HCT116 (cell line): Measurements from ENCODE around the gene RERG. TPM values are rescaled to one million over a fixed set of nuclear protein-coding genes. Genes with fewer than 3 reads are reported as not detected.

ENCODE experiments used
- ATAC-seq: fragments of 200-7000 bp; cut with Tn5 transposase; 2 replicates; pipeline ENCODE4 v1.9.1; 2020; ENCODE audit warnings: mild to moderate bottlenecking, moderate library complexity
- BruUV-seq: library from RNA; stranded (reverse); fragments of 400-500 nt; replicated peaks from 2 replicates; lab custom pipeline; 2021; lab: Mats Ljungman, UMichigan
- CTCF ChIA-PET: fragments of 300-600 bp; sonication (Branson Sonifier 250); formaldehyde crosslinking; loops from one replicate; lab custom pipeline; 2021; ENCODE audit warnings: antibody characterized with exemption; lab: Charles Lee
- POLR2A ChIA-PET: fragments of 300-600, 350-600 bp; sonication (Branson Sonifier 250); formaldehyde crosslinking; loops from one replicate; lab custom pipeline; 2021; ENCODE audit warnings: antibody characterized with exemption; lab: Charles Lee
- RAD21 ChIA-PET, 2 experiments: fragments of 300-600 bp; sonication (Branson Sonifier 250); formaldehyde crosslinking; loops; one replicate each; lab custom pipeline; 2023; ENCODE audit warnings: low total read pairs in 2 of 2; ENCODE audit not compliant: uncharacterized antibody in 2 of 2, unreplicated experiment in 2 of 2, low non-redundant PET in 1 of 2; lab: Charles Lee
- DNase-seq: peaks from one replicate; pipeline ENCODE4 v3.0.0-alpha.2; 2010; ENCODE audit warnings: low read depth, low spot score
- H2AFZ ChIP-seq: fragments of 200-600 bp; shearing (Covaris generic), sonication (generic); 2 replicates; pipeline ENCODE4 v1.6.1; 2017; ENCODE audit warnings: low read depth, mixed run types, mixed read lengths, antibody characterized with exemption, low read length; ENCODE audit not compliant: poor library complexity, severe bottlenecking
- H3K27ac ChIP-seq: 2 replicates; pipeline ENCODE4 v1.5.1; 2012; ENCODE audit warnings: low read depth, low read length
- H3K27me3 ChIP-seq: fragments of 200-600 bp; sonication (generic); 2 replicates; pipeline ENCODE4 v1.6.1; 2016; ENCODE audit warnings: mixed run types, low read length, mixed read lengths; ENCODE audit not compliant: insufficient read depth
- H3K36me3 ChIP-seq, 2 experiments: fragments of 200-500 bp in 1 of 2; fragments of 200-600 bp in 1 of 2; sonication (Bioruptor generic) in 1 of 2; sonication (generic) in 1 of 2; 2 replicates each; pipeline versions ENCODE4 v1.5.1 to v1.6.1; 2014 to 2016; ENCODE audit warnings: low read length in 2 of 2, inconsistent platforms in 1 of 2, mixed read lengths in 1 of 2, mixed run types in 1 of 2; ENCODE audit not compliant: insufficient read depth in 2 of 2, control insufficient read depth in 1 of 2
- H3K4me1 ChIP-seq, 2 experiments: fragments of 200-600 bp in 1 of 2; sonication (generic) in 1 of 2; 2 replicates each; pipeline versions ENCODE4 v1.5.1 to v1.6.1; 2012 to 2017; ENCODE audit warnings: low read length in 2 of 2, inconsistent platforms in 1 of 2, mild to moderate bottlenecking in 1 of 2, mixed read lengths in 1 of 2, mixed run types in 1 of 2, moderate library complexity in 1 of 2; ENCODE audit not compliant: insufficient read depth in 2 of 2, control insufficient read depth in 1 of 2
- H3K4me2 ChIP-seq: fragments of 200-600 bp; sonication (generic); 2 replicates; pipeline ENCODE4 v1.6.1; 2017; ENCODE audit warnings: mixed run types, low read length, mixed read lengths
- H3K4me3 ChIP-seq, 2 experiments: fragments of 200-600 bp in 1 of 2; sonication (generic) in 1 of 2; replicated peaks in 1 of 2; 2 replicates each; pipeline ENCODE4 v1.5.1; 2011 to 2016; ENCODE audit warnings: low read length in 2 of 2, control low read depth in 1 of 2, low read depth in 1 of 2, mild to moderate bottlenecking in 1 of 2, mixed read lengths in 1 of 2, mixed run types in 1 of 2
- H3K79me2 ChIP-seq: fragments of 200-600 bp; sonication (generic); 2 replicates; pipeline ENCODE4 v1.6.1; 2017; ENCODE audit warnings: mild to moderate bottlenecking, mixed run types, low read length, moderate library complexity, mixed read lengths; ENCODE audit not compliant: insufficient read depth
- H3K9ac ChIP-seq: fragments of 200-600 bp; sonication (generic); 2 replicates; pipeline ENCODE4 v1.6.1; 2016; ENCODE audit warnings: low read length, mixed read lengths
- H3K9me2 ChIP-seq: fragments of 200-600 bp; sonication (generic), shearing (Covaris generic); 2 replicates; pipeline ENCODE4 v1.6.1; 2017; ENCODE audit warnings: mixed run types, mild to moderate bottlenecking, moderate library complexity; ENCODE audit not compliant: insufficient read depth
- H3K9me3 ChIP-seq, 2 experiments: fragments of 200-500 bp in 1 of 2; fragments of 200-600 bp in 1 of 2; sonication (Bioruptor generic) in 1 of 2; sonication (generic) in 1 of 2; 2 replicates each; pipeline ENCODE4 v1.6.1; 2014 to 2017; ENCODE audit warnings: low read length in 2 of 2, mixed read lengths in 2 of 2, inconsistent platforms in 1 of 2, low read depth in 1 of 2, mild to moderate bottlenecking in 1 of 2, mixed run types in 1 of 2, moderate library complexity in 1 of 2; ENCODE audit not compliant: control insufficient read depth in 1 of 2, insufficient read depth in 1 of 2
- H4K20me1 ChIP-seq: fragments of 200-600 bp; sonication (generic), shearing (Covaris generic); 2 replicates; pipeline ENCODE4 v1.6.1; 2017; ENCODE audit warnings: mixed run types, mild to moderate bottlenecking, moderate library complexity; ENCODE audit not compliant: insufficient read depth
- CEBPB ChIP-seq: IDR thresholded peaks from 2 replicates; pipeline ENCODE4 v1.6.1; 2012; ENCODE audit warnings: low read depth
- ELF1 ChIP-seq: IDR thresholded peaks from 2 replicates; pipeline ENCODE4 v1.6.1; 2012; ENCODE audit warnings: low read depth, borderline replicate concordance
- EZH2 ChIP-seq: fragments of 200-600 bp; sonication (generic); IDR thresholded peaks from 2 replicates; pipeline ENCODE4 v1.6.1; 2017; ENCODE audit warnings: antibody characterized with exemption, mixed run types
- EZH2phosphoT487 ChIP-seq: fragments of 200-600 bp; IDR thresholded peaks from 2 replicates; pipeline ENCODE4 v1.6.1; 2018; ENCODE audit warnings: antibody characterized with exemption, borderline replicate concordance
- JUND ChIP-seq: IDR thresholded peaks from 2 replicates; pipeline ENCODE4 v1.6.1; 2012
- POLR2A ChIP-seq: IDR thresholded peaks from 2 replicates; pipeline ENCODE4 v1.7.0; 2011; ENCODE audit warnings: borderline replicate concordance; ENCODE audit not compliant: insufficient read depth, insufficient read length; ENCODE audit errors: extremely low read depth
- SP1 ChIP-seq: IDR thresholded peaks from 2 replicates; pipeline ENCODE4 v1.6.1; 2012; ENCODE audit warnings: low read depth
- YY1 ChIP-seq: IDR thresholded peaks from 2 replicates; pipeline ENCODE4 v1.6.1; 2011; ENCODE audit warnings: low read length, low read depth, moderate library complexity, mild to moderate bottlenecking; ENCODE audit not compliant: insufficient replicate concordance; ENCODE audit errors: extremely low read depth
- intact Hi-C: fragments of 100-400 bp; cut with micrococcal nuclease; formaldehyde crosslinking; loops from 2 replicates; pipeline ENCODE4 v1.10.0; 2022
- total RNA-seq: library from RNA; stranded (reverse); gene quantifications from one replicate; pipeline ENCODE4 v1.2.1, GENCODE V29; 2021; ENCODE audit not compliant: unreplicated experiment
- TF ChIP-seq, protein P1 (sequence below): IDR thresholded peaks from 2 replicates; pipeline ENCODE4 v1.6.1; 2011; ENCODE audit warnings: mild to moderate bottlenecking, low read length, moderate library complexity; ENCODE audit not compliant: insufficient replicate concordance; ENCODE audit errors: extremely low read depth
- TF ChIP-seq, protein P2 (sequence below): IDR thresholded peaks from 2 replicates; pipeline ENCODE4 v1.6.1; 2012

Gene RERG
- total RNA-seq, 1 experiment from 2014 or later: not detected

DNA sequence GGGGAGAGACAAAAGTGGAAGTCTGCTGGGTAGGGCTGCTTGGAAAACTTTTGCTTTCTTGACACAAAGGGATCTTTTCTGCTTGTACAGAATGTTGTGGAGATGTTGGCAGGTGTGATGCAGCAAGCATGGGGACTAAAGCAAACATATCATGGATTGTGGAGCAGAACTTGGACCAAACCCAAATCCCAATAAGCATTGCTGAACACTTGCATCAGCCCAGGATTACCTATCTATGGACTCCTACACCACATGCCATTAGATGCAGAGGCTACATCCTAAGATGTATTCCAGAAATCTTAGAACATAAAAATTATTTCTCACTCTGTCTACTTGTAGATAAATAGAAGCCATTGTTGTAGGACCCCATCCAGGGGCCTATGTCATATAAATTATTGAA, 44.7 kb upstream of the RERG start:
- Histone ChIP-seq H3K79me2 (no peaks in the 10 kb centered on the region), H3K4me2 (no peak overlapping the region), H3K27me3 (no peaks in the 10 kb centered on the region; the same call in 1 of the 2 replicates), H3K9me3 (no peaks in the 10 kb centered on the region), H3K9me2 (no peaks in the 10 kb centered on the region), H3K9ac (no peak overlapping the region), H4K20me1 (no peaks in the 10 kb centered on the region; the same call in 1 of the 2 replicates), H2AFZ (no peak overlapping the region), H3K36me3 (no peaks in the 10 kb centered on the region), H3K4me3 (no peak overlapping the region), H3K27ac (no peak overlapping the region), H3K4me1 (no peaks in the 10 kb centered on the region)
- ChIA-PET RAD21 (no interaction called here), POLR2A (no interaction called here), CTCF (no interaction called here)
- TF ChIP-seq, protein P1, sequence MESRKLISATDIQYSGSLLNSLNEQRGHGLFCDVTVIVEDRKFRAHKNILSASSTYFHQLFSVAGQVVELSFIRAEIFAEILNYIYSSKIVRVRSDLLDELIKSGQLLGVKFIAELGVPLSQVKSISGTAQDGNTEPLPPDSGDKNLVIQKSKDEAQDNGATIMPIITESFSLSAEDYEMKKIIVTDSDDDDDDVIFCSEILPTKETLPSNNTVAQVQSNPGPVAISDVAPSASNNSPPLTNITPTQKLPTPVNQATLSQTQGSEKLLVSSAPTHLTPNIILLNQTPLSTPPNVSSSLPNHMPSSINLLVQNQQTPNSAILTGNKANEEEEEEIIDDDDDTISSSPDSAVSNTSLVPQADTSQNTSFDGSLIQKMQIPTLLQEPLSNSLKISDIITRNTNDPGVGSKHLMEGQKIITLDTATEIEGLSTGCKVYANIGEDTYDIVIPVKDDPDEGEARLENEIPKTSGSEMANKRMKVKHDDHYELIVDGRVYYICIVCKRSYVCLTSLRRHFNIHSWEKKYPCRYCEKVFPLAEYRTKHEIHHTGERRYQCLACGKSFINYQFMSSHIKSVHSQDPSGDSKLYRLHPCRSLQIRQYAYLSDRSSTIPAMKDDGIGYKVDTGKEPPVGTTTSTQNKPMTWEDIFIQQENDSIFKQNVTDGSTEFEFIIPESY: no peak
- peak; percentile 28; the same call in 1 of the 2 replicates for TF ChIP-seq CEBPB
- DNase-seq (no peak), ATAC-seq (no peak)
- no TSS peak for BruUV-seq
- intact Hi-C loops: loop anchor here (5.0 kb wide), 1 partner anchor 419 kb away; no protein-coding TSS in a partner anchor

DNA sequence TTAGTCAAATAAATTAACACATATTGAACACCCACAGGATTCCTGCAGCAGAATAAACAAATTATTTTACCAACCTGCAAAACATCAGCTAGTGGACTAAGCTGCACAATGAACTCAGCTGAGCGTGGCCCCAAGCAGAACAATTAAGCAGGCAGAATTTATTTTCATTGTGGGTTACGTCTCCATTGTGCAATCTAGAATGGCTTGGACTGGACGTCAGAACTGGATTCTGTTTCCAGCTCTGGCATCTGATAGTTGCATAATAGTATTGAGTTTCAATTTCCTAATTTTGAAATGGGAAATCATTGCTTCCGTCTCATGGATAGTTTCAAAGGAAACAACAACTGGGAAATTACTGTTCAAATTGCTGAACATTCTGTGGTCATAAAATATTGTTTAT, 35.5 kb upstream of the RERG start:
- ATAC-seq: no peak
- H3K27ac ChIP-seq: no peak overlapping the region
- ChIA-PET POLR2A (no interaction called here), RAD21 (no interaction called here), CTCF (no interaction called here)
- intact Hi-C loops: no loop called here
- H3K36me3 ChIP-seq: no peaks in the 10 kb centered on the region
- no peak overlapping the region for H2AFZ ChIP-seq
- H3K9ac ChIP-seq: no peak overlapping the region
- H3K79me2 ChIP-seq: no peaks in the 10 kb centered on the region
- no peaks in the 10 kb centered on the region for H4K20me1 ChIP-seq
- no peak for DNase-seq
- H3K27me3 ChIP-seq: peaks cover 61% of the 10 kb centered on the region
- H3K4me2 ChIP-seq: no peak overlapping the region
- H3K9me3 ChIP-seq: no peaks in the 10 kb centered on the region
- BruUV-seq: no TSS peak
- no peaks in the 10 kb centered on the region for H3K4me1 ChIP-seq
- H3K9me2 ChIP-seq: no peaks in the 10 kb centered on the region
- no peak overlapping the region for H3K4me3 ChIP-seq
- TF ChIP-seq EZH2: no peak
- TF ChIP-seq YY1: no peak
- no peak for TF ChIP-seq ELF1
- TF ChIP-seq CEBPB: no peak
- no peak for TF ChIP-seq JUND
- TF ChIP-seq EZH2phosphoT487: no peak
- TF ChIP-seq, protein P2, sequence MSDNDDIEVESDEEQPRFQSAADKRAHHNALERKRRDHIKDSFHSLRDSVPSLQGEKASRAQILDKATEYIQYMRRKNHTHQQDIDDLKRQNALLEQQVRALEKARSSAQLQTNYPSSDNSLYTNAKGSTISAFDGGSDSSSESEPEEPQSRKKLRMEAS: no peak
- TF ChIP-seq SP1: no peak
- TF ChIP-seq POLR2A: no peak
